ENCODE measurements around the gene SHISA7.

The SHISA7 gene

DNA sequence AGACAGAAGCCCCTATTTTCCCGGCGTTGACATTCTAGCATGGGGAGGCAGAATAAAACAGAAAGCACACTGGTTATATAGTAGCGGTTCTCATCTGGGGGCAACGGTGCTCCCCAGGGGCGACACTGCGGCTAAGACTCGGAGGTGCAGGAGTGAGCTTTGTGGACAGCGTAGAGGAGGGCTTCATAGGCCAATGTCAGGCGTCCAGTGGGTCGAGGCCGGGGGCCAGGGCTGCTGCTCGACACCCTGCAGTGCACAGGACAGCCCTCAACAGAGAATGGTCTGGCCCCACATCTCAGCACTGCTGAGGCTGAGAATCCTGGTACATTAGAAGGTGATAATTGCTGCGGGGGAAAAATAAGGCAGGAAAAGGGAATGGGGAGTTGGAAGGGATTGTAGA is 34.8 kb upstream of the SHISA7 start:
- peak overlapping the region; percentile 71 for H3K4me3 ChIP-seq (ENCODE audit: low read depth, low read length)
- TF ChIP-seq CTCF (IDR thresholded peaks at IDR 0.05; ENCODE audit: insufficient read depth, low read length, missing control alignments): no peak
- ChIA-PET POLR2A (interaction anchor here (3.2 kb wide), 1 partner anchor 9 kb away, joined by 44 read pairs; the partner anchor contains the start of genes NAT14 and SSC5D), CTCF (interaction anchor here (1.0 to 5.9 kb wide), 5 partner anchors 10 to 154 kb away, joined by 3 to 90 read pairs (median 5); partner anchors contain the start of gene SSC5D)
- no peak for DNase-seq (ENCODE audit: low read depth, low spot score)

- DNase-seq (ENCODE audit: low read depth, low spot score): peak; percentile 77
- POLR2A ChIA-PET: interaction anchor here (0.8 to 3.2 kb wide), 7 partner anchors 9 to 217 kb away, joined by 3 to 44 read pairs (median 9); partner anchors contain the start of genes ISOC2, NAT14, PPP6R1 and SSC5D
- no peak for TF ChIP-seq CTCF (IDR thresholded peaks at IDR 0.05; ENCODE audit: insufficient read depth, low read length, missing control alignments)
- H3K4me3 ChIP-seq (ENCODE audit: low read depth, low read length): peak within 1 kb of the TSS; percentile 71
- CTCF ChIA-PET: interaction anchor here (0.8 to 5.9 kb wide), 9 partner anchors 9 to 335 kb away, joined by 3 to 90 read pairs (median 5); partner anchors contain the start of genes SSC5D and ZNF865
Observed at GRCh38 chr19:55476100-55476775, 33.1 kb upstream of the SHISA7 start, which contains the start of gene ZNF628. Gene ZNF628, plus strand, starts transcription at chr19:55476617. Its CDS starts 3,294 bp downstream, at chr19:55479911.

DNA sequence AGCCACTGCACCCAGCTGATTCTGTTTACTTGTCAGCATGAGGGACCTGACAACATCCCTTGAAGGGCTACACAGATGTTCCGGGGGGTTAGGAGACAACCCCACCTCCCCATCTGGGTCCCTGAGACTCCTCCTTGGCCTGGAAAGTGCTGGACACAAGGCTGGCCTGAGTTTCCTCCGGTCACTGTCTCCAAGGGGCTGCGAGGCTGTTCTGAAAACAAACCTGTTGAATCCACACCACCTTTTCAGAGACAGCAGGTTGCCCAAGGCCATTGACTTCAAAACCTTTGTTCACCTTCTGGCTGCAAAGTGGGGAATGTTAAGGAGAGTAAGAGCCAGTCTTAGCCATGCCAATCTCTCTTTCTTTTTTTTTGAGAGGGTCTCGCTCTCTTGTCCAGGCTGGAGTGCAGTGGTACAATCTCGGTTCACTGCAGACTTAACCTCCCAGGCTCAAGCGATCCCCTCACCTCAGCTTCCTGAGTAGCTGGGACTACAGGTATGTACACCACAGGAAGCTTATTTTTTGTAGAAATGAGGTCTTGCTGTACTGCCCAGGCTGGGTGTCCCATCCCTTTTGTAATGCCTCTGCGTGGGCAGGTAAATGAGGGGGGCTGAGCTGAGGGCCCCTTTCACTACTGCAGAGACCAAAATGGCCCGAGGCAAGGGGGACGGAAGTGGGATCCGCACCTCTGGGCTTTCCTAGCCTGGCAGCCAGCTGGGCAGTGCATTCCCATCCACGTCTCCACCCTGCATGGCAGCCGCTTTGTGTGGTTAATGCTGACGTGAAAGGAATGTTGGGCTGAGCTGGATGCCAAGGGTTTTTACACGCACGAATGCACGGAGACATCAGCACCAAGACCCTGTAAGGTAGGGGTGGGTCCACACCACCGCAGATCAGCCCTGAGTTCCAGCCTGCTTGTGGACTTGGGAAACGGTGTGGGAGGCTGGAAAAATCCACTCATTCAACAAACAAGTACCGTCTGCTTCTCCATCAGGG is 31.5 kb upstream of the SHISA7 start:
- POLR2A ChIA-PET: interaction anchor here (0.9 kb wide), 1 partner anchor 13 kb away, joined by 3 read pairs; no protein-coding TSS in a partner anchor

DNA sequence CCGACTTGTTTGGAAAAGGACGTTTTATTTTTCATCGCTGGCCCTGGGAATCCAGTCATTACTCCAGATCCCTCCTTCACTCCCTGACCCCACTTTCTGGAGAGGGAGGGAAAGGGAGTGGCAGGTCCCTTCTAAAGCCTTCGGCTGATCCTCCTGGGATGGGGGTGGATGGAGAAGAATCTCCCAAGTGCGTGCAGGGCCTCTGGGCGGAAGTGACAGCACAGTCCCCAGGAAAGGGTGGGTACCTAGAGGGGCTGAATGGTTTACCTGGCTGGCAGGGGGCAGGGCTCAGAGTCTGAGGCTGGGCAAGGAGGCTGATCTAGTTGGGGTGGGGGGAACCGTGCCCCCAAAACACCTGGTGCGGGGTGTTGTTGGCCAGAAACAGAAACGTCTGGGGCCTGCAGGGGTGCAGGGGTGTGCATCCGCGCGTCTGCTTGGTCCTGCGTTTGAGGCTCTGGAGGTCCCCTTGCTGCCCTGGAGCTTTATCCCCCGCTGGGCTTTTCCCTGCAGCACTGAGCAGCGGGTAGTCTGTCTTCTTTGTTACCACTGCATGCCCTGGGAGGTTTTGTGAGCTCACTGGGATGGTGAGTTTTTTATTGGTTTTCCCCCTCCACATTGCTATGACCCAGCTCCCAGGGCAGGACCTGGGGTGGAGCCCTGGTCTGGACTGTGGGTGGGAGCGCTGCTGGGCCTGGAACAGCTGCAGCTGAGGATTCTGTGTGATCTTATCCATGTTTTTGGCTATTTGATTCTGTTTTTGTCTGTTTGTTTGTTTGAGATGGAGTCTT is 30.3 kb upstream of the SHISA7 start:
- DNase-seq (ENCODE audit: low read depth, low spot score): no peak
- no peak for TF ChIP-seq CTCF (IDR thresholded peaks at IDR 0.05; ENCODE audit: insufficient read depth, low read length, missing control alignments)
- ChIA-PET CTCF (interaction anchor here (5.9 kb wide), 1 partner anchor 31 kb away, joined by 38 read pairs; no protein-coding TSS in a partner anchor), POLR2A (no interaction called here)
- no peak overlapping the region for H3K4me3 ChIP-seq (ENCODE audit: low read depth, low read length)

More for the DNA sequence above, 31.5 kb upstream of the SHISA7 start:
- H3K4me3 ChIP-seq (ENCODE audit: low read depth, low read length): no peak overlapping the region
- no peak for DNase-seq (ENCODE audit: low read depth, low spot score)
- CTCF ChIA-PET: interaction anchor here (0.7 to 5.9 kb wide), 4 partner anchors 8 to 333 kb away, joined by 3 to 90 read pairs (median 20); no protein-coding TSS in a partner anchor
- TF ChIP-seq CTCF (IDR thresholded peaks at IDR 0.05; ENCODE audit: insufficient read depth, low read length, missing control alignments): no peak

DNA sequence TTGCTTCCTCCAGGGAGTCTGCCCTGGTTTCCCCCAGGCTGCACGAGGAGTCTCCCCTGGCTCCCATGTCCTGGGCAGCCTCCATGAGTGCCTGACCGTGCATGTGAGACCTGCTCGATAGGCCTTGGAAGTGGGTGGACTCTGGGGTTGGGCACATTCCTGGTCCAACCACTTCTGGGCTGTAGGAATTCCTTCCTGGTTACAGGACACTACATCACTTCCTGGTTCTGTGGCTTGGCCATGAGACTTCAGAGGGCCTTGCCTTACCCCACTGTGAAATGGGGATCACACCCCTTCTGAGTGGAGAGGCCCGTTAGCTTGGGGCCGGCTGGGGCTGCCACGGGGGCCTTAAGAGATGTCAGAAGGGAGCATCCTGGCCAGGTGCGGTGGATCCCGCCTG is 29.4 kb upstream of the SHISA7 start:
- no peak for TF ChIP-seq CTCF (IDR thresholded peaks at IDR 0.05; ENCODE audit: insufficient read depth, low read length, missing control alignments)
- H3K4me3 ChIP-seq (ENCODE audit: low read depth, low read length): no peak overlapping the region
- ChIA-PET POLR2A (no interaction called here), CTCF (interaction anchor here (5.9 kb wide), 1 partner anchor 32 kb away, joined by 38 read pairs; no protein-coding TSS in a partner anchor)
- DNase-seq (ENCODE audit: low read depth, low spot score): no peak
